HG02798 (cell line): ENCODE measurements around the gene ZNF236.
A peak's percentile ranks its signal among the peaks of the same experiment; 100 is the strongest.
"Not testable (repeated sequence)": the region's sequence is repeated elsewhere in the genome, so short reads cannot be mapped to it uniquely, and the experiment has no call there.

Experiments used
- ATAC-seq: cut with Tn5 transposase; IDR thresholded peaks from one replicate; pipeline ENCODE4 v1.9.1; 2021; ENCODE audit warnings: mild to moderate bottlenecking; ENCODE audit not compliant: unreplicated experiment, poor library complexity

The ZNF236 gene

GRCh38 chr18:76982841-76983583 lies 160.7 kb downstream of the ZNF236 start:
- ATAC-seq = peak; percentile 81

- ATAC-seq = peak; percentile 1
These were observed 161.3 kb downstream of the ZNF236 start for GRCh38 chr18:76983613-76984051.

- no peak for ATAC-seq
These were observed 162.1 kb downstream of the ZNF236 start for GRCh38 chr18:76984193-76985155.

- ATAC-seq = no peak
These were observed 163.0 kb downstream of the ZNF236 start for GRCh38 chr18:76985156-76985950.

- no peak for ATAC-seq
These were observed 163.5 kb downstream of the ZNF236 start for GRCh38 chr18:76985951-76986236.

- ATAC-seq = no peak
These were observed 164.0 kb downstream of the ZNF236 start for GRCh38 chr18:76986406-76986805.

GRCh38 chr18:76988031-76988826 lies 165.9 kb downstream of the ZNF236 start:
- no peak for ATAC-seq

GRCh38 chr18:76988827-76989646 lies 166.7 kb downstream of the ZNF236 start:
- ATAC-seq = no peak

- no peak for ATAC-seq
These were observed 167.4 kb downstream of the ZNF236 start for GRCh38 chr18:76989647-76990190.

GRCh38 chr18:76990343-76991020 lies 168.1 kb downstream of the ZNF236 start:
- not testable (repeated sequence) for ATAC-seq

GRCh38 chr18:76991021-76991688 lies 168.8 kb downstream of the ZNF236 start:
- no peak for ATAC-seq

GRCh38 chr18:76992226-76993084 lies 170.1 kb downstream of the ZNF236 start:
- ATAC-seq = no peak

- ATAC-seq = no peak
These were observed 170.7 kb downstream of the ZNF236 start for GRCh38 chr18:76993085-76993382.

- no peak for ATAC-seq
These were observed 171.2 kb downstream of the ZNF236 start for GRCh38 chr18:76993573-76993972.

GRCh38 chr18:76994086-76994654 lies 171.8 kb downstream of the ZNF236 start:
- no peak for ATAC-seq

- no peak for ATAC-seq
These were observed 173.5 kb downstream of the ZNF236 start for GRCh38 chr18:76995896-76996295.

GRCh38 chr18:76996429-76996828 lies 174.1 kb downstream of the ZNF236 start:
- ATAC-seq = no peak
